Fibroblast of peridontal ligament (primary cell): ENCODE results near the gene CRCP.

ENCODE experiments used
- DNase-seq: peaks from one replicate; pipeline ENCODE4 v3.0.0-alpha.2; 2010; ENCODE audit errors: extremely low read depth

The CRCP gene

GRCh38 chr7:66189695-66190503 lies 75.3 kb downstream of the CRCP start:
- no peak for DNase-seq

DNA sequence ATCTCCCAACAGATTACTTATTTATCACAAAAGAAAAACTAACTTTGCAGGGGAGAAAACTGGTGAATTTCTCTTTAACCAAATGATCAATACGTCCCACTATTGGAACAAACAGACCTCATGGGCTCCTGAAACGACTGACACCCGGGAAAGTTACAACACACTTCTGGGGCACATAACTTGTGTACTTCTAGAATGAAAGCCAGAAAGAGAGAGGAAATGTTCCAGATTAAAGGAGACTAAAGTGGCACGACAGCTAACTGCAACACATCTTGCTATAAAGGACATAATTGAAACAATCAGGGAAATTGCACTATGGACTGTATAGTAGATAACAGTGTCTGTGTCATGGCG lies 75.8 kb downstream of the CRCP start:
- no peak for DNase-seq

GRCh38 chr7:66193146-66193725 lies 78.6 kb downstream of the CRCP start:
- no peak for DNase-seq

GRCh38 chr7:66198469-66198868 lies 83.8 kb downstream of the CRCP start:
- no peak for DNase-seq

- no peak for DNase-seq
These were observed 84.3 kb downstream of the CRCP start for GRCh38 chr7:66198956-66199355.

GRCh38 chr7:66202441-66202840 lies 87.8 kb downstream of the CRCP start:
- no peak for DNase-seq
